ENCODE results near the gene ATG7. TPM values are rescaled to one million over a fixed set of nuclear protein-coding genes. Genes with fewer than 3 reads are reported as not detected.
"Not testable (repeated sequence)": the region's sequence is repeated elsewhere in the genome, so short reads cannot be mapped to it uniquely, and the experiment has no call there.

ATG7 gene
- total RNA-seq, 6 experiments from 2014 or later: 44.5 to 53.0 (median 49.3) TPM

DNA sequence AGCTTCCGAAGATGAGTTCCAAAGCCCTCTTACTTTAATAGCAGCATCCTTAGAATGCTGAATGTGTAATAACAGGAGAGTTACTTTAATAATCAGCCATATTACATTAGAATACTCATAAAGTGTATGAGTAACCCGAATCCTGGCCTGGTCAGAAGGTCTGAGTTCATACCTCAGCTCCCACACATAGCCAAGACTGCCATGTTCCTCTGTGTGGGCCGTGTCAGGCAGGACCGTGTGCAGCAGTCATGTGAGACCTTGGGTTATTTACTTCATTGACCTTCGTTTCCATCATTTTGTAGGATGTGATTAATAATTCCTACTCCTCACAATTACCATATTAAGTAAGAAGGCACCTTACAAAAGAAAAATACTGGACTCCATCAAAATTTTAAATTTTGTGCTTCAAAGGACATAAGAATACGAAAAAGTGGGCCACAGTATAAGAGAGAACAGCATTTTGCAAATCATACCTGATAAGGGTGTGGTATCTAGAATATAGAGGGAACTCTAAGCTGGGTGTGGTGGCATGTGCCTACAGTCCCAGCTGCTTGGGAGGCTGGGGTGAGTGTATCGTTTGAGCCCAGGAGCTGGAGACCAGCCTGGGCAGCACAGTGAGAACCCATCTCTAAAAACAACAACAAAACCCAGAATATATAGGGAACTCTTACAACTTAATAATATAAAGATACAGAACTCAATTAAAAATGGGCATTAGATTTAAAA, 163.4 kb downstream of the ATG7 start:
- TF ChIP-seq, protein P1, sequence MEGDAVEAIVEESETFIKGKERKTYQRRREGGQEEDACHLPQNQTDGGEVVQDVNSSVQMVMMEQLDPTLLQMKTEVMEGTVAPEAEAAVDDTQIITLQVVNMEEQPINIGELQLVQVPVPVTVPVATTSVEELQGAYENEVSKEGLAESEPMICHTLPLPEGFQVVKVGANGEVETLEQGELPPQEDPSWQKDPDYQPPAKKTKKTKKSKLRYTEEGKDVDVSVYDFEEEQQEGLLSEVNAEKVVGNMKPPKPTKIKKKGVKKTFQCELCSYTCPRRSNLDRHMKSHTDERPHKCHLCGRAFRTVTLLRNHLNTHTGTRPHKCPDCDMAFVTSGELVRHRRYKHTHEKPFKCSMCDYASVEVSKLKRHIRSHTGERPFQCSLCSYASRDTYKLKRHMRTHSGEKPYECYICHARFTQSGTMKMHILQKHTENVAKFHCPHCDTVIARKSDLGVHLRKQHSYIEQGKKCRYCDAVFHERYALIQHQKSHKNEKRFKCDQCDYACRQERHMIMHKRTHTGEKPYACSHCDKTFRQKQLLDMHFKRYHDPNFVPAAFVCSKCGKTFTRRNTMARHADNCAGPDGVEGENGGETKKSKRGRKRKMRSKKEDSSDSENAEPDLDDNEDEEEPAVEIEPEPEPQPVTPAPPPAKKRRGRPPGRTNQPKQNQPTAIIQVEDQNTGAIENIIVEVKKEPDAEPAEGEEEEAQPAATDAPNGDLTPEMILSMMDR (IDR thresholded peaks at IDR 0.05): no peak
- peaks cover 16% of the 10 kb centered on the region for H3K4me1 Mint-ChIP-seq (ENCODE audit: low read depth)
- no peak overlapping the region for H3K27ac Mint-ChIP-seq
- H3K36me3 Mint-ChIP-seq (ENCODE audit: low read depth): 0 out of 2 replicates have a peak, but pooled peaks cover 4% of the 10 kb centered on the region
- no peaks in the 10 kb centered on the region for H3K9me3 Mint-ChIP-seq
- no peak overlapping the region for H3K4me3 Mint-ChIP-seq
- H3K27me3 Mint-ChIP-seq (ENCODE audit: insufficient read depth): no peaks in the 10 kb centered on the region; the same call in 1 of the 2 replicates
- no peak for DNase-seq

DNA sequence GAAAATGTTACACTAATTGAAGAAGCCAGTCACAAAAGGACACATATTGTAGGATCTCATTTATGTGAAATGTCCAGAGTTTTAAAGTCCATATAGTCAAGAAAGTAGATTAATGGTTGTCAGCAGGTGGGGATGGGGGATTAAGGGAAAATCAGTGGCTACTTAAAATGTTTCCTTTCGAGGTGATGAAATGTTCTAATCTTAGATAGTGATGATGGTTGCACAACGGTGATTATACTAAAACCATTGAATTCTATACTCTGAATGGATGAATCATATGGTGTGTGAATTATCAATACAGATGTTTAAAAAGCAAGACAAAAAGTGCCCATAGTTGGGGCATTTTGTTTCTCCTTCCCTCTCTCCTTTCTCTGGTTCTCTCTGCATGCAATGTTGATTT, 164.6 kb downstream of the ATG7 start:
- DNase-seq: no peak
- Mint-ChIP-seq H3K9me3 (no peaks in the 10 kb centered on the region), H3K4me3 (no peak overlapping the region), H3K27me3 (ENCODE audit: insufficient read depth) (no peaks in the 10 kb centered on the region; the same call in 1 of the 2 replicates), H3K27ac (no peak overlapping the region), H3K36me3 (ENCODE audit: low read depth) (0 out of 2 replicates have a peak, but pooled peaks cover 4% of the 10 kb centered on the region), H3K4me1 (ENCODE audit: low read depth) (peaks cover 16% of the 10 kb centered on the region)
- TF ChIP-seq, protein P1 (IDR thresholded peaks at IDR 0.05): no peak

DNA sequence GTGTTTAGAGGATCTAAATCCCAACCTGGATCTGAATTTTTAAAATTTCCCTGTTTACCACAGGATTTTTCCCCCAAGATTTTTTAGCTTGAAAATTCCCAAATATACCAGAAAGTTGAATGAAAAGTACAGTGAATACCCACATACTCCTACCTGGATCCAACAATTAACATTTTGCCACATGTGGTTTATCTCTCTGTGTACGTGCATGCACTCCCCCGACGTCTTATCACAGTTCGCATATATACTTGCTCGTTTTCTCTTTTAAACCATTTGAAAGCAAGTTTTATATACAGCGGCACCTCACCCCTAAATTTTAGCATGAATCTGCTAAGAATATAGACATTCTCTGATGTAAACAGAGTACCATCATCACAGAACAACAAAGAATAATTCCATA, 165.3 kb downstream of the ATG7 start:
- 0 out of 2 replicates have a peak, but pooled peaks cover 4% of the 10 kb centered on the region for H3K36me3 Mint-ChIP-seq (ENCODE audit: low read depth)
- H3K4me1 Mint-ChIP-seq (ENCODE audit: low read depth): peaks cover 16% of the 10 kb centered on the region
- no peaks in the 10 kb centered on the region; the same call in 1 of the 2 replicates for H3K27me3 Mint-ChIP-seq (ENCODE audit: insufficient read depth)
- H3K9me3 Mint-ChIP-seq: no peaks in the 10 kb centered on the region
- DNase-seq: no peak
- H3K27ac Mint-ChIP-seq: no peak overlapping the region
- TF ChIP-seq, protein P1 (IDR thresholded peaks at IDR 0.05): no peak
- H3K4me3 Mint-ChIP-seq: no peak overlapping the region

DNA sequence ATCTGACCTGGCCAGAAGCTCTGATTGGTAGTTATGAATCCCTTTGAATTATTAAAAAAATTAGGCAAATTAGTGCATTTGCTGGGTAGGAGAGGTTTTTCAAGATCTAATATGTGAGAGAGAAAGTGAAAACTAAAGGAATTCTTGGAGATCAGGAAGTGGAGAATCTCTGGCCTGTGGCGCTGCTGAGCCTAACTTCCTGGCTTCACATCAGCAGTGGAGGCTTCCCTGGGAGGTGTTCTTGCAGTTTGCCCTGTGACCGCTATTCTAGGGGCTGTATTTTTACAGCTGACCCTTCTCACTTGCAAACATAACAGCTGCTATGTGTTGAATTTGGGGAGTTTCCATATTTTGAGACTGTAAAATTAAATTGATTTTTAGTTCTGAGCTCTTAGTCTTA, 166.4 kb downstream of the ATG7 start:
- Mint-ChIP-seq H3K9me3 (no peaks in the 10 kb centered on the region), H3K27me3 (ENCODE audit: insufficient read depth) (no peaks in the 10 kb centered on the region; the same call in 1 of the 2 replicates), H3K4me1 (ENCODE audit: low read depth) (peaks cover 11% of the 10 kb centered on the region), H3K4me3 (no peak overlapping the region), H3K27ac (no peak overlapping the region), H3K36me3 (ENCODE audit: low read depth) (0 out of 2 replicates have a peak, but pooled peaks cover 4% of the 10 kb centered on the region)
- TF ChIP-seq, protein P1 (IDR thresholded peaks at IDR 0.05): no peak
- DNase-seq: no peak

DNA sequence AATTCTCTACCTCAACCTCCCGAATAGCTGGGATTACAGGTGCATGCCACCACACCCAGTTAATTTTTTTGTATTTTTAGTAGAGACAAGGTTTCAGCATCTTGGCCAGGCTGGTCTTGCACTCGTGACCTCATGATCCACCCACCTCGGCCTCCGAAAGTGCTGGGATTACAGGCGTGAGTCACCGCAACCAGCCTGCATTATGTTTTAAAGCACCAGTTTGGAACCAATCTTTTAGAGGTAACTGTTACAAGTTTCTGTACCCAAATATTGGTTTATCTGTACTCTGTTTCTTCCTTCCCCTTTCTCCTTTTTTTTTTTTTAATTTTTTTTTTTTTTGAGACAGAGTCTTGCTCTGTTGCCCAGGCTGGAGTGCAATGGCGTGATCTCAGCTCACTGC, 169.1 kb downstream of the ATG7 start:
- not testable (repeated sequence) for H3K27ac Mint-ChIP-seq; H3K9me3 Mint-ChIP-seq; H3K4me1 Mint-ChIP-seq (ENCODE audit: low read depth); H3K4me3 Mint-ChIP-seq; DNase-seq; H3K27me3 Mint-ChIP-seq (ENCODE audit: insufficient read depth)
- peaks cover 15% of the 10 kb centered on the region for H3K36me3 Mint-ChIP-seq (ENCODE audit: low read depth)

DNA sequence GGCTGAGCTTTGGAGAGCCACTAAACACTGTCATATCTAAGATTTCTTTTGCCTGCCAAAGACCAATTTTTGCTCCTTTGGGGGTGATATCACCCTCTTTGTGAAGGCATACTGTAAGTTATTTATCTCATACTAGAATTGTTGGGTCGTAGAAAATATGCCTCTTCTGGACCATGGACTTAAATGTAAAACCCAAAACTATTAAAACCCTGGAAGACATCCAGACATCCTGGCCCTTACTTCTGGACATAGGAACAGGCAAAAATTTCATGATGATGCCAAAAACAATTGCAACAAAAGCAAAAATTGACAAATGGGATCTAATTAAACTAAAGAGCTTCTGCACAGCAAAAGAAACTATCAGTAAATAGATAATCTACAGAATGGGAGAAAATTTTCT, 172.2 kb downstream of the ATG7 start:
- Mint-ChIP-seq H3K36me3 (ENCODE audit: low read depth) (peaks cover 31% of the 10 kb centered on the region), H3K27ac (no peak overlapping the region), H3K4me3 (no peak overlapping the region), H3K4me1 (ENCODE audit: low read depth) (peaks cover 22% of the 10 kb centered on the region; the same call in 1 of the 2 replicates), H3K9me3 (no peaks in the 10 kb centered on the region), H3K27me3 (ENCODE audit: insufficient read depth) (no peaks in the 10 kb centered on the region)
- TF ChIP-seq, protein P1 (IDR thresholded peaks at IDR 0.05): no peak
- DNase-seq: no peak

DNA sequence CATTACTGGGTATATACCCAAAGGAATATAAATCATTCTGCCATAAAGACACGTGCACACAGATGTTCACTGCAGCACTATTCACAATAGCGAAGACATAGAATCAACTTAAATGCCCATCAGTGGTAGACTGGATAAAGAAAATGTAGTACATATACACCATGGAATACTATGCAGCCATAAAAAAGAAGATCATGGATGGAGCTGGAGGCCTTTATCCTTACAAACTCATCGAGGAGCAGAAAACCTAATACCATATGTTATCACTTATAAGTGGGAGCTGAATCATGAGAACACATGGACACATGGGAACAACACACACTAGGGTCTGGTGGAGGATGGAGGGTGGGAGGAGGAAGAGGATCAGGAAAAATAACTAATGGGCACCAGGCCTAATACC, 173.0 kb downstream of the ATG7 start:
- not testable (repeated sequence) for H3K4me3 Mint-ChIP-seq; H3K27me3 Mint-ChIP-seq (ENCODE audit: insufficient read depth); DNase-seq; H3K27ac Mint-ChIP-seq; H3K9me3 Mint-ChIP-seq
- H3K36me3 Mint-ChIP-seq (ENCODE audit: low read depth): peaks cover 33% of the 10 kb centered on the region
- peaks cover 22% of the 10 kb centered on the region; the same call in 1 of the 2 replicates for H3K4me1 Mint-ChIP-seq (ENCODE audit: low read depth)
